ENCODE results near the gene NEU2.

The NEU2 gene

GRCh38 chr2:233047667-233048066 lies 15.2 kb downstream of the NEU2 start:
- CTCF ChIA-PET: interaction anchor here (0.6 to 1.6 kb wide), 3 partner anchors 16 to 195 kb away, joined by 3 to 4 read pairs (median 3); no protein-coding TSS in a partner anchor
- no peak overlapping the region for H3K27ac ChIP-seq (ENCODE audit: extremely low read depth, low read depth, low read length)
- H3K9me3 ChIP-seq (ENCODE audit: control insufficient read depth, insufficient read depth, low read depth, low read length): no peaks in the 10 kb centered on the region
- no peaks in the 10 kb centered on the region for H3K36me3 ChIP-seq (ENCODE audit: control insufficient read depth in 2 of 2, insufficient read depth in 1 of 2, low read length in 2 of 2)
- H3K4me1 ChIP-seq (ENCODE audit: control insufficient read depth, insufficient read depth, low read length): no peaks in the 10 kb centered on the region
- TF ChIP-seq EGR2 (tag by site-specific recombination; IDR thresholded peaks at IDR 0.05; ENCODE audit: low read depth): 0 out of 2 replicates have a peak, but pooled peaks have one; percentile 11
- TF ChIP-seq ZNF488 (tag by site-specific recombination; IDR thresholded peaks at IDR 0.05): no peak
- POLR2A ChIA-PET: no interaction called here
- H3K4me3 ChIP-seq (ENCODE audit: low read depth, low read length): no peak overlapping the region

- H3K4me1 ChIP-seq (ENCODE audit: control insufficient read depth, insufficient read depth, low read length): no peaks in the 10 kb centered on the region
- H3K4me3 ChIP-seq (ENCODE audit: low read depth, low read length): no peak overlapping the region
- H3K27ac ChIP-seq (ENCODE audit: extremely low read depth, low read depth, low read length): no peak overlapping the region
- H3K36me3 ChIP-seq (ENCODE audit: control insufficient read depth in 2 of 2, insufficient read depth in 1 of 2, low read length in 2 of 2): no peaks in the 10 kb centered on the region
- ChIA-PET POLR2A (no interaction called here), CTCF (interaction anchor here (1.3 to 1.6 kb wide), 2 partner anchors 20 to 196 kb away, joined by 3 to 4 read pairs; no protein-coding TSS in a partner anchor)
- no peak for TF ChIP-seq REPIN1 (tag by site-specific recombination; IDR thresholded peaks at IDR 0.05; ENCODE audit: low read depth)
- TF ChIP-seq EGR2 (tag by site-specific recombination; IDR thresholded peaks at IDR 0.05; ENCODE audit: low read depth): peak; percentile 58
- TF ChIP-seq ZNF239 (tag by site-specific recombination; IDR thresholded peaks at IDR 0.05): no peak
- no peak for TF ChIP-seq KLF10 (tag by site-specific recombination; IDR thresholded peaks at IDR 0.05)
- no peak for TF ChIP-seq SCRT1 (tag by site-specific recombination; IDR thresholded peaks at IDR 0.05; ENCODE audit: borderline replicate concordance)
- TF ChIP-seq PRDM2 (tag by site-specific recombination; IDR thresholded peaks at IDR 0.05; ENCODE audit: borderline replicate concordance): no peak
- TF ChIP-seq ZFHX2 (tag by site-specific recombination; conservative IDR thresholded peaks at IDR 0.05): peak; percentile 64; the same call in 1 of the 2 replicates
- TF ChIP-seq ZSCAN16 (tag by site-specific recombination; IDR thresholded peaks at IDR 0.05): no peak
- H3K9me3 ChIP-seq (ENCODE audit: control insufficient read depth, insufficient read depth, low read depth, low read length): no peaks in the 10 kb centered on the region
Measured at GRCh38 chr2:233048569-233049193, 16.2 kb downstream of the NEU2 start.

- Histone ChIP-seq H3K9me3 (ENCODE audit: control insufficient read depth, insufficient read depth, low read depth, low read length) (no peaks in the 10 kb centered on the region), H3K36me3 (ENCODE audit: control insufficient read depth in 2 of 2, insufficient read depth in 1 of 2, low read length in 2 of 2) (no peaks in the 10 kb centered on the region), H3K27ac (ENCODE audit: extremely low read depth, low read depth, low read length) (no peak overlapping the region), H3K4me1 (ENCODE audit: control insufficient read depth, insufficient read depth, low read length) (no peaks in the 10 kb centered on the region), H3K4me3 (ENCODE audit: low read depth, low read length) (no peak overlapping the region)
- ChIA-PET POLR2A (no interaction called here), CTCF (interaction anchor here (0.6 kb wide), 1 partner anchor 21 kb away, joined by 3 read pairs; no protein-coding TSS in a partner anchor)
- TF ChIP-seq ZSCAN4 (tag by site-specific recombination; IDR thresholded peaks at IDR 0.05) (no peak), ELK4 (IDR thresholded peaks at IDR 0.05; ENCODE audit: borderline replicate concordance, low read depth, low read length) (no peak), ZNF24 (tag by site-specific recombination; IDR thresholded peaks at IDR 0.05) (no peak), ZNF394 (tag by site-specific recombination; IDR thresholded peaks at IDR 0.05; ENCODE audit: borderline replicate concordance) (no peak), ZNF433 (tag by site-specific recombination; IDR thresholded peaks at IDR 0.05; ENCODE audit: low read depth) (no peak), PRDM10 (tag by site-specific recombination; IDR thresholded peaks at IDR 0.05) (peak; percentile 20; the same call in 1 of the 2 replicates), ZNF664 (tag by site-specific recombination; IDR thresholded peaks at IDR 0.05) (no peak)
Measured at GRCh38 chr2:233049194-233049761, 16.8 kb downstream of the NEU2 start.
